22Rv1 (cell line): ENCODE results near the gene ADAMTS18.

Experiments used
- ZFX ChIP-seq: fragments of 450-650 bp; IDR thresholded peaks from 2 replicates; pipeline ENCODE4 v1.6.1; 2017; ENCODE audit warnings: antibody characterized with exemption, borderline replicate concordance
- TF ChIP-seq, protein P1 (sequence below): fragments of 450-650 bp; IDR thresholded peaks from 2 replicates; pipeline ENCODE4 v1.5.1; 2017; ENCODE audit warnings: mild to moderate bottlenecking

GRCh38 chr16:77304877-77305276 lies 130.0 kb downstream of the ADAMTS18 start:
- TF ChIP-seq, protein P1, sequence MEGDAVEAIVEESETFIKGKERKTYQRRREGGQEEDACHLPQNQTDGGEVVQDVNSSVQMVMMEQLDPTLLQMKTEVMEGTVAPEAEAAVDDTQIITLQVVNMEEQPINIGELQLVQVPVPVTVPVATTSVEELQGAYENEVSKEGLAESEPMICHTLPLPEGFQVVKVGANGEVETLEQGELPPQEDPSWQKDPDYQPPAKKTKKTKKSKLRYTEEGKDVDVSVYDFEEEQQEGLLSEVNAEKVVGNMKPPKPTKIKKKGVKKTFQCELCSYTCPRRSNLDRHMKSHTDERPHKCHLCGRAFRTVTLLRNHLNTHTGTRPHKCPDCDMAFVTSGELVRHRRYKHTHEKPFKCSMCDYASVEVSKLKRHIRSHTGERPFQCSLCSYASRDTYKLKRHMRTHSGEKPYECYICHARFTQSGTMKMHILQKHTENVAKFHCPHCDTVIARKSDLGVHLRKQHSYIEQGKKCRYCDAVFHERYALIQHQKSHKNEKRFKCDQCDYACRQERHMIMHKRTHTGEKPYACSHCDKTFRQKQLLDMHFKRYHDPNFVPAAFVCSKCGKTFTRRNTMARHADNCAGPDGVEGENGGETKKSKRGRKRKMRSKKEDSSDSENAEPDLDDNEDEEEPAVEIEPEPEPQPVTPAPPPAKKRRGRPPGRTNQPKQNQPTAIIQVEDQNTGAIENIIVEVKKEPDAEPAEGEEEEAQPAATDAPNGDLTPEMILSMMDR: no peak
- TF ChIP-seq ZFX: no peak
